PC-9 (cell line): ENCODE measurements around the gene NELFCD. TPM values are rescaled to one million over a fixed set of nuclear protein-coding genes. Genes with fewer than 3 reads are reported as not detected.

Experiments
- Bru-seq: library from RNA; stranded (reverse); fragments of 400-500 nt; gene quantifications from one replicate; lab custom pipeline; 2021; lab: Mats Ljungman, UMichigan
- BruChase-seq, 2 experiments: library from RNA; stranded (reverse); fragments of 400-500 nt; gene quantifications; one replicate each; lab custom pipeline; 2021; lab: Mats Ljungman, UMichigan
- BruUV-seq: library from RNA; stranded (reverse); fragments of 400-500 nt; replicated peaks from 2 replicates; lab custom pipeline; 2021; lab: Mats Ljungman, UMichigan
- CTCF ChIA-PET: fragments of 300-600 bp; sonication (Branson Sonifier 250); formaldehyde crosslinking; loops from one replicate; lab custom pipeline; 2022; ENCODE audit warnings: antibody characterized with exemption; lab: Charles Lee
- POLR2A ChIA-PET: fragments of 300-600 bp; sonication (Branson Sonifier 250); formaldehyde crosslinking; loops from one replicate; lab custom pipeline; 2022; ENCODE audit warnings: antibody characterized with exemption; ENCODE audit not compliant: unreplicated experiment; lab: Charles Lee
- DNase-seq, 2 experiments: peaks; one replicate each; pipeline versions ENCODE4 v3.0.0 to v3.0.0-alpha.2; 2015 to 2022; ENCODE audit warnings: mixed read lengths in 1 of 2
- H2AFZ ChIP-seq: fragments of 200-600 bp; sonication (generic); 2 replicates; pipeline ENCODE4 v1.8.1; 2017; ENCODE audit warnings: antibody characterized with exemption
- H3F3A ChIP-seq: fragments of 200-600 bp; sonication (generic); 2 replicates; pipeline ENCODE4 v1.8.1; 2017; ENCODE audit warnings: antibody characterized with exemption, mild to moderate bottlenecking, low read depth; ENCODE audit not compliant: insufficient read depth
- H3K27ac ChIP-seq: fragments of 200-600 bp; sonication (generic); 2 replicates; pipeline ENCODE4 v1.6.1; 2016; ENCODE audit warnings: mixed run types
- H3K27me3 ChIP-seq: fragments of 200-600 bp; sonication (generic); 2 replicates; pipeline ENCODE4 v1.6.1; 2016; ENCODE audit warnings: low read depth, mixed run types; ENCODE audit not compliant: insufficient read depth
- H3K36me3 ChIP-seq: fragments of 200-600 bp; sonication (generic); 2 replicates; pipeline ENCODE4 v1.6.1; 2016; ENCODE audit warnings: low read depth, mixed run types
- H3K4me1 ChIP-seq: fragments of 200-600 bp; sonication (generic); replicated peaks from 2 replicates; pipeline ENCODE4 v1.6.1; 2016; ENCODE audit warnings: mixed run types; ENCODE audit not compliant: insufficient read depth
- H3K4me2 ChIP-seq: fragments of 200-600 bp; sonication (generic); 2 replicates; pipeline ENCODE4 v1.6.1; 2017; ENCODE audit warnings: mixed run types
- H3K4me3 ChIP-seq: fragments of 200-600 bp; sonication (generic); 2 replicates; pipeline ENCODE4 v1.6.1; 2016; ENCODE audit warnings: mixed run types
- H3K79me2 ChIP-seq: fragments of 200-600 bp; sonication (generic); 2 replicates; pipeline ENCODE4 v1.6.1; 2017; ENCODE audit warnings: low read depth, mixed run types
- H3K9me2 ChIP-seq: fragments of 200-600 bp; sonication (generic); 2 replicates; pipeline ENCODE4 v1.8.1; 2017; ENCODE audit warnings: mild to moderate bottlenecking; ENCODE audit not compliant: insufficient read depth
- H3K9me3 ChIP-seq: fragments of 200-600 bp; sonication (generic); 2 replicates; pipeline ENCODE4 v1.8.1; 2016; ENCODE audit warnings: low read depth; ENCODE audit not compliant: insufficient read depth
- H4K20me1 ChIP-seq: fragments of 200-600 bp; sonication (generic); 2 replicates; pipeline ENCODE4 v1.8.1; 2017; ENCODE audit not compliant: insufficient read depth
- EZH2 ChIP-seq: fragments of 200-600 bp; sonication (generic); IDR thresholded peaks from 2 replicates; pipeline ENCODE4 v1.8.0; 2017; ENCODE audit warnings: antibody characterized with exemption, low read depth
- intact Hi-C: fragments of 100-400 bp; cut with micrococcal nuclease; formaldehyde crosslinking; loops from one replicate; pipeline ENCODE4 v1.10.0; 2022; ENCODE audit not compliant: unreplicated experiment
- long read RNA-seq: library from polyadenylated mRNA; stranded (forward); transcript quantifications from one replicate; pipeline ENCODE4 v2.0.0, GENCODE V29; 2022
- total RNA-seq: library from RNA; stranded (reverse); gene quantifications from 2 replicates; pipeline ENCODE4 v1.2.3, GENCODE V29; 2021
- TF ChIP-seq, protein P1 (sequence below): fragments of 200-600 bp; sonication (generic); conservative IDR thresholded peaks from 2 replicates; pipeline ENCODE4 v1.6.1; 2017; ENCODE audit warnings: mixed run types, antibody characterized with exemption, mild to moderate bottlenecking, moderate library complexity

NELFCD gene, protein sequence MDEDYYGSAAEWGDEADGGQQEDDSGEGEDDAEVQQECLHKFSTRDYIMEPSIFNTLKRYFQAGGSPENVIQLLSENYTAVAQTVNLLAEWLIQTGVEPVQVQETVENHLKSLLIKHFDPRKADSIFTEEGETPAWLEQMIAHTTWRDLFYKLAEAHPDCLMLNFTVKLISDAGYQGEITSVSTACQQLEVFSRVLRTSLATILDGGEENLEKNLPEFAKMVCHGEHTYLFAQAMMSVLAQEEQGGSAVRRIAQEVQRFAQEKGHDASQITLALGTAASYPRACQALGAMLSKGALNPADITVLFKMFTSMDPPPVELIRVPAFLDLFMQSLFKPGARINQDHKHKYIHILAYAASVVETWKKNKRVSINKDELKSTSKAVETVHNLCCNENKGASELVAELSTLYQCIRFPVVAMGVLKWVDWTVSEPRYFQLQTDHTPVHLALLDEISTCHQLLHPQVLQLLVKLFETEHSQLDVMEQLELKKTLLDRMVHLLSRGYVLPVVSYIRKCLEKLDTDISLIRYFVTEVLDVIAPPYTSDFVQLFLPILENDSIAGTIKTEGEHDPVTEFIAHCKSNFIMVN
- total RNA-seq, result 122 and 130 TPM in 2 replicates
- percentile 89 among the genes with signal in this experiment for Bru-seq, nascent RNA
- BruChase-seq, experiment 1, labeled RNA remaining after a 2-hour chase, result percentile 92 among the genes with signal in this experiment
- percentile 95 among the genes with signal in this experiment for BruChase-seq, experiment 2, labeled RNA remaining after a 6-hour chase
- long read RNA-seq, transcript NELFCD-213 (15 exons, 2,305 nt), result major isoform, 190 of 245 reads
- long read RNA-seq, partial matches to known transcripts, result 16 of 245 reads
- long read RNA-seq, other reads (novel, unspliced or antisense), result 38 of 245 reads

DNA sequence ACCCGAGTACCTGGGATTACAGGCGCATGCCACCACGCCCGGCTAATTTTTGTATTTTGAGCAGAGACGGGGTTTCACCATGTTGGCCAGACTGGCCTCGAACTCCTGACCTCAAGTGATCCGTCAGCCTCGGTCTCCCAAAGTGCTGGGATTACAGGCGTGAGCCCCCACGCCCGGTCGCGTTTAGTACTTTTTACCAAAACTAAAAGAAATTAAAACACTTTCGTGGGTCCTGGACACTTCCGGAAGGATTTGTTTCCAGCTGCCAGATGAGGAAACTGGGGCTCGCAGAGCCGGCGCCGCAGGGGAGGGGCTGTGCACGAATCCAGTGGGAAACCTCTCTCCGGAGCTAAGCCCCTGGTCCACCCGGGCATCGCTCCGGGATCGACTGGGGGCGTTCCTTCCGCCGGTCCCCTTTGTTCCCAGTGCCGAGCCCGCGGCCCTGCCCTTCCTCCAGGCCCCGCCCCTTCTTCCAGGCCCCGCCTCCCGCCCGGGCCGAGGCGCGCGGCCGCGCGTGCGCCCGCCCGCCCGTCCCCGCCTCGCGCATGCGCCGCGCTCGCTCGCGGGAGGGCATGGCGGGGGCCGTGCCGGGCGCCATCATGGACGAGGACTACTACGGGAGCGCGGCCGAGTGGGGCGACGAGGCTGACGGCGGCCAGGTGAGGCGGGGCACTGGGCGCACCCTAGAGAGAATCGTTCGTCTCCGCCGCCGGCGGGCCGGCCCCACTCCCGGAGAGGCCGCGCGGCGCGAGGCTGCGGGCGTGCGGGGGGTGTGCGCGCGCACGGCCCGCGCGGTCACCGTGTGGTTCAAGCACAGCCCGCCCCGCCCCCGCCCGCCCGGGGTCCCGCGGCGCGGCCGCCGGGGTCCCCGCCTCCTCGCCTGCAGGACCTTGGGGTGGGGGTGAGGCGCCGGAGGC is at the start of gene NELFCD:
Gene NELFCD, plus strand, starts transcription at position 546 of the 917 bp plus-strand sequence. Its CDS starts 54 bp downstream, at position 600.
- ChIA-PET POLR2A (interaction anchor here (0.5 to 0.7 kb wide), 2 partner anchors 15 to 585 kb away, joined by 3 to 4 read pairs; no protein-coding TSS in a partner anchor), CTCF (interaction anchor here (0.6 to 0.7 kb wide), 2 partner anchors 216 to 876 kb away, joined by 3 to 9 read pairs; no protein-coding TSS in a partner anchor)
- BruUV-seq, result TSS peak; percentile 96
- H3F3A ChIP-seq, result no peaks in the 10 kb centered on the region
- no peaks in the 10 kb centered on the region for H3K27me3 ChIP-seq
- peaks cover 13% of the 10 kb centered on the region for H3K4me1 ChIP-seq
- TF ChIP-seq, protein P1, sequence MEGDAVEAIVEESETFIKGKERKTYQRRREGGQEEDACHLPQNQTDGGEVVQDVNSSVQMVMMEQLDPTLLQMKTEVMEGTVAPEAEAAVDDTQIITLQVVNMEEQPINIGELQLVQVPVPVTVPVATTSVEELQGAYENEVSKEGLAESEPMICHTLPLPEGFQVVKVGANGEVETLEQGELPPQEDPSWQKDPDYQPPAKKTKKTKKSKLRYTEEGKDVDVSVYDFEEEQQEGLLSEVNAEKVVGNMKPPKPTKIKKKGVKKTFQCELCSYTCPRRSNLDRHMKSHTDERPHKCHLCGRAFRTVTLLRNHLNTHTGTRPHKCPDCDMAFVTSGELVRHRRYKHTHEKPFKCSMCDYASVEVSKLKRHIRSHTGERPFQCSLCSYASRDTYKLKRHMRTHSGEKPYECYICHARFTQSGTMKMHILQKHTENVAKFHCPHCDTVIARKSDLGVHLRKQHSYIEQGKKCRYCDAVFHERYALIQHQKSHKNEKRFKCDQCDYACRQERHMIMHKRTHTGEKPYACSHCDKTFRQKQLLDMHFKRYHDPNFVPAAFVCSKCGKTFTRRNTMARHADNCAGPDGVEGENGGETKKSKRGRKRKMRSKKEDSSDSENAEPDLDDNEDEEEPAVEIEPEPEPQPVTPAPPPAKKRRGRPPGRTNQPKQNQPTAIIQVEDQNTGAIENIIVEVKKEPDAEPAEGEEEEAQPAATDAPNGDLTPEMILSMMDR, result no peak
- TF ChIP-seq EZH2, result no peak
- peak within 1 kb of the TSS; percentile 99 for H2AFZ ChIP-seq
- H4K20me1 ChIP-seq, result peaks cover 22% of the 10 kb centered on the region
- H3K36me3 ChIP-seq, result peaks cover 4% of the 10 kb centered on the region; the same call in 1 of the 2 replicates
- intact Hi-C loops, result loop anchor here (1.0 to 5.0 kb wide), 2 partner anchors 51 to 90 kb away; partner anchors contain the start of gene ATP5F1E
- peak; percentile 66 to 93 for DNase-seq
- peak within 1 kb of the TSS; percentile 27; the same call in 1 of the 2 replicates for H3K27ac ChIP-seq
- peak within 1 kb of the TSS; percentile 100 for H3K4me3 ChIP-seq
- peaks cover 46% of the 10 kb centered on the region for H3K79me2 ChIP-seq
- H3K9me2 ChIP-seq, result no peaks in the 10 kb centered on the region
- no peaks in the 10 kb centered on the region for H3K9me3 ChIP-seq
- peak within 1 kb of the TSS; percentile 89 for H3K4me2 ChIP-seq

DNA sequence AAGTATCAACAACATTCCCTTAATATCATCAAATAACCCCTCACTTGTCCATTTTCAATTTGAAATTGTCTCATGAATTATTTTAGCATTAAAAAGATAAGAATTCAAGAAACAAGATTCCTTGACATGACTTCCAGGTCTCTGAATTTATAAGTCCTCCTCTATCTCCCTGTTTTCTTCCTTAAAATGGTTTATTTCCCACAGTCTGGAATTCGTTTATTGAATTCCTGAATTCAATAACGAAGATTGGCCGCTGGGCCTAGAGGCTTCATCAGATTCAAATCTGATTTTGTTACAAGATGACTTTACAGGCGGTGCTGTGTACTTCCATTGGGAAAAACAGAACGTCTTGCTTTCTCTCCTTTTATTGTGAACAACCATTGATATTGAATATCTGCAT is 48.9 kb upstream of the NELFCD start:
- Histone ChIP-seq H3F3A (no peaks in the 10 kb centered on the region), H4K20me1 (no peaks in the 10 kb centered on the region), H3K4me1 (no peaks in the 10 kb centered on the region), H3K27ac (no peak overlapping the region), H3K4me2 (no peak overlapping the region), H3K36me3 (no peaks in the 10 kb centered on the region), H3K79me2 (no peaks in the 10 kb centered on the region), H3K9me3 (no peaks in the 10 kb centered on the region), H3K27me3 (no peaks in the 10 kb centered on the region), H2AFZ (no peak overlapping the region), H3K9me2 (no peaks in the 10 kb centered on the region), H3K4me3 (no peak overlapping the region)
- BruUV-seq, result no TSS peak
- intact Hi-C loops, result no loop called here
- POLR2A ChIA-PET, result no interaction called here
- DNase-seq, result no peak
- CTCF ChIA-PET, result interaction anchor here (0.6 kb wide), 1 partner anchor 567 kb away, joined by 5 read pairs; no protein-coding TSS in a partner anchor
- no peak for TF ChIP-seq EZH2
- TF ChIP-seq, protein P1, result no peak
